Heart right ventricle (tissue), 16 donors: ENCODE results near the gene MZF1. TPM values are rescaled to one million over a fixed set of nuclear protein-coding genes. Genes with fewer than 3 reads are reported as not detected.

ENCODE experiments used
- ATAC-seq, 8 donors: fragments of 200-7000 bp; cut with Tn5 transposase; one replicate each; pipeline ENCODE4 v1.9.1; 2020; ENCODE audit warnings: mild to moderate bottlenecking in 8 of 8, moderate library complexity in 8 of 8, moderate number of reproducible peaks in 1 of 8
- DNase-seq, 2 donors: peaks; one replicate each; pipeline ENCODE4 v3.0.0-alpha.2; 2020
- H3K27ac ChIP-seq, 10 donors: fragments of 200-600 bp; sonication (generic) in 2 of 10; one replicate each; pipeline versions ENCODE4 v1.5.0 to v1.8.0; 2020 to 2022; ENCODE audit warnings: mild to moderate bottlenecking in 3 of 10
- H3K27me3 ChIP-seq, 7 donors: fragments of 200-600 bp; one replicate each; pipeline ENCODE4 v1.8.0; 2021 to 2022; ENCODE audit warnings: mild to moderate bottlenecking in 2 of 7
- H3K36me3 ChIP-seq, 9 donors: fragments of 200-600 bp; sonication (generic) in 1 of 9; one replicate each; pipeline versions ENCODE4 v1.5.0 to v1.8.0; 2020 to 2022; ENCODE audit warnings: mild to moderate bottlenecking in 2 of 9
- H3K4me1 ChIP-seq, 9 donors: fragments of 200-600 bp; sonication (generic) in 1 of 9; one replicate each; pipeline versions ENCODE4 v1.5.0 to v1.8.0; 2020 to 2022; ENCODE audit warnings: mild to moderate bottlenecking in 4 of 9
- H3K4me3 ChIP-seq, 10 donors: fragments of 200-600 bp; sonication (generic) in 2 of 10; one replicate each; pipeline versions ENCODE4 v1.5.0 to v1.8.0; 2020 to 2022; ENCODE audit warnings: mild to moderate bottlenecking in 7 of 10, moderate library complexity in 2 of 10
- H3K9me3 ChIP-seq, 11 donors: fragments of 200-600 bp in 10 of 11; sonication (generic) in 2 of 11; one replicate each; pipeline versions ENCODE4 v1.5.0 to v1.8.0; 2013 to 2022; ENCODE audit warnings: mild to moderate bottlenecking in 2 of 11, control low read depth in 1 of 11, moderate library complexity in 1 of 11
- CTCF ChIP-seq, 9 donors: fragments of 200-600 bp; sonication (generic) in 2 of 9; IDR thresholded peaks; one replicate each; pipeline versions ENCODE4 v1.5.0 to v1.8.0; 2021 to 2022; ENCODE audit warnings: antibody characterized with exemption in 9 of 9, mild to moderate bottlenecking in 5 of 9, moderate library complexity in 1 of 9
- WGBS, 2 donors: extraction: QIAGEN DNeasy Blood & Tissue Kit; methylation state at CpG; one replicate each; pipeline ENCODE4 v1.1.7; 2013; ENCODE audit warnings: inconsistent platforms in 1 of 2; 5-methylcytosine and 5-hydroxymethylcytosine counted together
- intact Hi-C, 10 donors: fragments of 100-400 bp; cut with DNase I; formaldehyde crosslinking; loops; one replicate each; pipeline versions ENCODE4 v1.11.1 to v1.14.2; 2022
- polyA plus RNA-seq, 2 donors: library from polyadenylated mRNA; stranded (reverse); fragments of 200-250 nt; gene quantifications; one replicate each; pipeline ENCODE4 v1.2.3, GENCODE V29; 2013
- total RNA-seq, 10 donors: library from RNA; stranded (reverse); fragmentation: NEBNext Ultra II Directional in 3 of 10; extraction: Animal tissue kit (Norgen Biotek cat#: 25700) in 3 of 10; gene quantifications; one replicate each; pipeline versions ENCODE4 v1.2.1 to v1.2.4, GENCODE V29; 2021 to 2023
- donor health status: Arrhythmogenic right ventricular cardiomyopathy.
- donor health status: ischemic (EF 13 %, LVEDD 7.1; RV severe dilation, severe dysfunction).
- donor health status: healthy with polysubstance abuse.
- donor health status: DM: no; HTN: yes; CAD: no.
- donor health status: DM: no; HTN: no; CAD: no.
- donor health status: ischemic (EF 25% LVEDD 6.9; RV normal size, moderate dysfunction).
- donor health status: ischemic (EF 25% LVEDD 5.7; RV mildly dilated, moderate dysfunction).
- donor health status: healthy.
- donor health status: DM: yes; HTN: yes; CAD: no.
- donor health status: Ischemic cardiomyopathy.
- donor health status: ischemic (EF 35%, LVEDD 5.7; RV mildly dilated, moderate dysfunction).
- donor health status: nonischemic (EF 11% LVEDD 7.7; RV severe dilation, severe dysfunction).
- donor health status: DM: yes; HTN: yes; CAD: no.
- donor health status: PGD.
- donor health status: ischemic (EF 29% LVEDD 5.4; RV normal size, mild dysfunction).
- donor health status: nonischemic (EF 23%, LVEDD 6.1; RV moderate dilation, normal function).

Gene MZF1
- total and polyA plus RNA-seq, 12 donors = 4.4 to 28.0 (median 8.3) TPM

GRCh38 chr19:58568453-58569130 lies 4.5 kb downstream of the MZF1 start:
- intact Hi-C loops = no loop called here
- Histone ChIP-seq H3K9me3 (no peaks in the 10 kb centered on the region), H3K36me3 (peaks cover 0 to 56% (median 9%) of the 10 kb centered on the region in 9 donors), H3K27ac (no peak overlapping the region), H3K4me3 (no peak overlapping the region), H3K27me3 (no peaks in the 10 kb centered on the region), H3K4me1 (peaks cover 0 to 18% (median 10%) of the 10 kb centered on the region in 9 donors)
- TF ChIP-seq CTCF (IDR thresholded peaks at IDR 0.05) = no peak
- 90 to 93% methylated on average over 4 of the region's 4 CpGs for WGBS, 2 donors
- ATAC-seq = no peak
- no peak for DNase-seq

GRCh38 chr19:58566989-58567388 lies 6.1 kb downstream of the MZF1 start:
- Histone ChIP-seq H3K27me3 (peaks cover 0 to 15% (median 0%) of the 10 kb centered on the region in 7 donors), H3K27ac (no peak overlapping the region), H3K36me3 (peaks cover 0 to 56% (median 9%) of the 10 kb centered on the region in 9 donors), H3K9me3 (no peaks in the 10 kb centered on the region), H3K4me1 (peaks cover 11 to 29% (median 20%) of the 10 kb centered on the region in 9 donors), H3K4me3 (no peak overlapping the region)
- 95 to 97% methylated on average over 5 of the region's 5 CpGs for WGBS, 2 donors
- ATAC-seq (no peak), DNase-seq (no peak)
- TF ChIP-seq CTCF (IDR thresholded peaks at IDR 0.05) = no peak
- intact Hi-C loops = no loop called here

- no peak for DNase-seq
- H3K4me3 ChIP-seq = no peak overlapping the region
- H3K9me3 ChIP-seq = no peaks in the 10 kb centered on the region
- intact Hi-C loops = no loop called here
- peaks cover 16 to 44% (median 32%) of the 10 kb centered on the region in 9 donors for H3K4me1 ChIP-seq
- peaks cover 0 to 24% (median 0%) of the 10 kb centered on the region in 7 donors for H3K27me3 ChIP-seq
- peaks cover 0 to 25% (median 4%) of the 10 kb centered on the region in 9 donors for H3K36me3 ChIP-seq
- no peak for TF ChIP-seq CTCF (IDR thresholded peaks at IDR 0.05)
- ATAC-seq = no peak
- H3K27ac ChIP-seq = no peak overlapping the region
- 68 to 73% methylated on average over 6 of the region's 6 CpGs for WGBS, 2 donors
These were observed 9.3 kb downstream of the MZF1 start for GRCh38 chr19:58563823-58564222.

- Histone ChIP-seq H3K36me3 (peaks cover 0 to 21% (median 4%) of the 10 kb centered on the region in 9 donors), H3K27me3 (peaks cover 0 to 24% (median 0%) of the 10 kb centered on the region in 7 donors), H3K4me1 (peaks cover 16 to 44% (median 32%) of the 10 kb centered on the region in 9 donors), H3K9me3 (no peaks in the 10 kb centered on the region), H3K4me3 (peak overlapping the region; percentile 22 to 61 (median 50)), H3K27ac (peak overlapping the region in 2 of 10 donors; percentile 31 to 38)
- ATAC-seq (no peak), DNase-seq (no peak)
- 4% methylated on average over 40 of the region's 40 CpGs for WGBS, 2 donors
- intact Hi-C loops = no loop called here
- no peak for TF ChIP-seq CTCF (IDR thresholded peaks at IDR 0.05)
These were observed 10.0 kb downstream of the MZF1 start for GRCh38 chr19:58563034-58563573.
